Calu3 (cell line): ENCODE data around the gene HNRNPAB. TPM values are rescaled to one million over a fixed set of nuclear protein-coding genes. Genes with fewer than 3 reads are reported as not detected.

Source experiments
- total RNA-seq: library from RNA; stranded (reverse); gene quantifications from 2 replicates; pipeline ENCODE4 v1.2.3, GENCODE V29; 2022

The HNRNPAB gene
- total RNA-seq, 1 experiment from 2014 or later: 314 TPM

Other genes starting within 250 kb of the HNRNPAB start
- gene PROP1, start 208.3 kb upstream of the HNRNPAB start, total RNA-seq: not detected in 2 replicates
- gene N4BP3, start 91.0 kb upstream of the HNRNPAB start, total RNA-seq: 4.8 and 6.9 TPM in 2 replicates
- gene RMND5B, start 73.5 kb upstream of the HNRNPAB start, total RNA-seq: 50.7 and 56.6 TPM in 2 replicates
- 182 and 193 TPM in 2 replicates for gene NHP2, start 50.6 kb upstream of the HNRNPAB start, total RNA-seq
- gene GMCL2, start 17.2 kb upstream of the HNRNPAB start, total RNA-seq: not detected in 2 replicates
- 87.5 and 96.7 TPM in 2 replicates for gene PHYKPL, start 28.3 kb downstream of the HNRNPAB start, total RNA-seq